OCI-LY3 (cell line): ENCODE data around the gene SERPINB7.

Experiments used
- H2AFZ ChIP-seq: fragments of 200-600, 300-600 bp; shearing (Covaris generic); 2 replicates; pipeline ENCODE4 v1.6.0; 2014; ENCODE audit warnings: antibody characterized with exemption, low read depth, low read length
- H3K27ac ChIP-seq: fragments of 200-600, 300-600 bp; sonication (generic); 2 replicates; pipeline ENCODE4 v1.5.1; 2014; ENCODE audit warnings: mild to moderate bottlenecking, low read length, moderate library complexity, mixed read lengths
- H3K27me3 ChIP-seq: fragments of 200-600, 300-600 bp; sonication (generic); 2 replicates; pipeline ENCODE4 v1.6.1; 2014; ENCODE audit warnings: low read depth, low read length, mixed read lengths
- H3K36me3 ChIP-seq: fragments of 200-600, 300-600 bp; sonication (generic); replicated peaks from 2 replicates; pipeline ENCODE3; 2014; ENCODE audit warnings: low read depth, low read length, mixed read lengths
- H3K4me1 ChIP-seq: fragments of 300-600, 200-600 bp; sonication (generic); 2 replicates; pipeline ENCODE4 v1.6.1; 2014; ENCODE audit warnings: low read length, mixed read lengths
- H3K4me2 ChIP-seq: fragments of 200-600, 300-600 bp; sonication (generic); 2 replicates; pipeline ENCODE4 v1.6.1; 2014; ENCODE audit warnings: low read length, mixed read lengths
- H3K4me3 ChIP-seq: fragments of 300-600, 200-600 bp; sonication (generic); 2 replicates; pipeline ENCODE4 v1.5.1; 2014; ENCODE audit warnings: antibody characterized with exemption, mild to moderate bottlenecking, low read length, moderate library complexity
- H3K79me2 ChIP-seq: fragments of 300-600, 200-600 bp; shearing (Covaris generic); 2 replicates; pipeline ENCODE4 v1.6.1; 2014; ENCODE audit warnings: mild to moderate bottlenecking, low read length, mixed read lengths
- H3K9ac ChIP-seq: fragments of 300-600, 200-600 bp; shearing (Covaris generic); 2 replicates; pipeline ENCODE4 v1.6.0; 2014; ENCODE audit warnings: mild to moderate bottlenecking, low read length, moderate library complexity
- H3K9me3 ChIP-seq: fragments of 200-600, 300-600 bp; shearing (Covaris generic); 2 replicates; pipeline ENCODE4 v1.6.1; 2014; ENCODE audit warnings: low read length, mixed read lengths; ENCODE audit not compliant: insufficient read depth
- H4K20me1 ChIP-seq: fragments of 200-600, 300-600 bp; sonication (generic); 2 replicates; pipeline ENCODE4 v1.6.1; 2016; ENCODE audit warnings: low read length, mixed read lengths; ENCODE audit not compliant: insufficient read depth
- CTCF ChIP-seq: fragments of 200-600, 300-600 bp; sonication (generic); IDR thresholded peaks from 2 replicates; pipeline ENCODE4 v1.5.1; 2014; ENCODE audit warnings: antibody characterized with exemption, low read length, low read depth
- EZH2phosphoT487 ChIP-seq: fragments of 200-600 bp; shearing (Covaris generic); IDR thresholded peaks from 2 replicates; pipeline ENCODE4 v1.6.1; 2018; ENCODE audit warnings: antibody characterized with exemption, mixed run types, low read depth

Gene SERPINB7

DNA sequence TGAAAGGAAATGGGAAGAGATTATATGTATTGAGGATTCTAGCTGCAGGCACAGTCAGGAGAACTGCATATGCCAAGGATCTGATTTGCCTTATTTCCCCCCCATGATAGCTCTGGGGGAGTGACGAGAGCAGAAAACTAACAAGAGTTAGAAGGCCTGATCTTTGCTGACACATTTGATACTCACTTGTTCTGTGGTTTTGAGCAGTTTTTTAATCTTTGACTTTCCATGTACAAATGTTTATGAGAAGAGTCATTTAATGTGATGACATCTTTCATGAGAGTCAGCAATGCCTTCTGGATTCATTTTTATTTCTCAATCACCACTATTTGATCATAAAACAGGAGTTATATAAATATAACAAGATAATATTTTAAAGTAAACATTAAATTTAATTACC is 12.7 kb upstream of the SERPINB7 start:
- Histone ChIP-seq H4K20me1 (no peaks in the 10 kb centered on the region), H3K4me3 (no peak overlapping the region), H2AFZ (no peak overlapping the region), H3K27me3 (no peaks in the 10 kb centered on the region), H3K27ac (no peak overlapping the region), H3K4me2 (no peak overlapping the region), H3K9ac (no peak overlapping the region), H3K36me3 (no peaks in the 10 kb centered on the region), H3K9me3 (no peaks in the 10 kb centered on the region), H3K4me1 (no peaks in the 10 kb centered on the region), H3K79me2 (no peaks in the 10 kb centered on the region)
- TF ChIP-seq CTCF (no peak), EZH2phosphoT487 (no peak)

DNA sequence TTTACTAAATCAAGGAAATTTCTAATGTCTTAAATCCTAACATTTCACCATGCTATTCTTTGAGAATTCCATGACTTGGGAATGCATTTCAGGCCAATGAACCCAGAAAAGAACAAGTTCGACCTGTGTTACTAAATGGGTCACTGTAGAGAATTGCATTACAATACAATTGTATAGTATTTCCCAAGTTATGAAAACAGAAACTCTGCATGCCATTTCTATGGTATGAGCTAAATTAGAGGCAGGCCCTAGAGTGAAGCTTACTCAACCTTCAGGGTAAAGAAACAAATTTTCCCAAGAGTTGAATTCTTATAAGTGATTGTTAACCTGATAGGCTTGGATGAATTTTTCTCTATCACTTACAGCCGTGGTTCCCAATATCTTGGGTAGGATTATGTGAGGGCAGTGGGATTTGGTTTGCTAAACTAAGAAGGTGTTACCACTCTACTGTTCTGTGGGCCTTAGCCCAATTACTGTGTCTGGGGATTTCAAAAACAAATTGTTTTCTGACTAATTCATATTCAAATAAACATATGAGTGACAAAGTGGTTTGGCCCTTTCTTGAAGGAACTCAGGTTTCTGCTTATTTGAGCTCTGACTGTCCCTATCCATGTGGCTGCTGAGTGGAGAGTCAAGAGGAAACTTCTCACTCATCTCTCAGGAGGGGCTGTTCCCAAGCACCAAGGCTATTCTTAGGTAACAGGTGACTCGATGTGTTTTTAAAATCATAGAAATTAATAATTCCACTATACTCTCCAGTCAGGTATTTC is 11.2 kb upstream of the SERPINB7 start:
- no peaks in the 10 kb centered on the region for H3K79me2 ChIP-seq
- H3K27ac ChIP-seq, result no peak overlapping the region
- H4K20me1 ChIP-seq, result no peaks in the 10 kb centered on the region
- no peak overlapping the region for H3K9ac ChIP-seq
- H3K4me1 ChIP-seq, result no peaks in the 10 kb centered on the region
- H3K36me3 ChIP-seq, result no peaks in the 10 kb centered on the region
- no peak for TF ChIP-seq CTCF
- no peak overlapping the region for H2AFZ ChIP-seq
- H3K9me3 ChIP-seq, result 0 out of 2 replicates have a peak, but pooled peaks cover 3% of the 10 kb centered on the region
- no peak overlapping the region for H3K4me2 ChIP-seq
- no peaks in the 10 kb centered on the region for H3K27me3 ChIP-seq
- no peak overlapping the region for H3K4me3 ChIP-seq

GRCh38 chr18:63765837-63766236 is 9.4 kb upstream of the SERPINB7 start:
- Histone ChIP-seq H2AFZ (no peak overlapping the region), H3K9me3 (0 out of 2 replicates have a peak, but pooled peaks cover 3% of the 10 kb centered on the region), H3K79me2 (no peaks in the 10 kb centered on the region), H3K9ac (no peak overlapping the region), H3K4me1 (no peaks in the 10 kb centered on the region), H3K4me3 (no peak overlapping the region), H4K20me1 (no peaks in the 10 kb centered on the region), H3K27me3 (no peaks in the 10 kb centered on the region), H3K4me2 (no peak overlapping the region), H3K36me3 (no peaks in the 10 kb centered on the region), H3K27ac (no peak overlapping the region)
- no peak for TF ChIP-seq CTCF
- no peak for TF ChIP-seq EZH2phosphoT487

- Histone ChIP-seq H3K4me3 (no peak overlapping the region), H2AFZ (no peak overlapping the region), H3K9ac (no peak overlapping the region), H3K79me2 (no peaks in the 10 kb centered on the region), H3K36me3 (no peaks in the 10 kb centered on the region), H3K4me1 (no peaks in the 10 kb centered on the region), H4K20me1 (no peaks in the 10 kb centered on the region), H3K4me2 (no peak overlapping the region), H3K27ac (no peak overlapping the region), H3K27me3 (peaks cover 6% of the 10 kb centered on the region; the same call in 1 of the 2 replicates), H3K9me3 (no peaks in the 10 kb centered on the region)
- no peak for TF ChIP-seq EZH2phosphoT487
- no peak for TF ChIP-seq CTCF
Observed at GRCh38 chr18:63773551-63773950, 1.7 kb upstream of the SERPINB7 start.
